NCI-H446 treated with DMSO at 0.1 percent for 48 hours (cell line): Measurements from ENCODE around the gene MAP2K3.

Experiments used
- DNase-seq: peaks from one replicate; lab custom pipeline; 2025; lab: John Stamatoyannopoulos, UW

Gene MAP2K3

DNA sequence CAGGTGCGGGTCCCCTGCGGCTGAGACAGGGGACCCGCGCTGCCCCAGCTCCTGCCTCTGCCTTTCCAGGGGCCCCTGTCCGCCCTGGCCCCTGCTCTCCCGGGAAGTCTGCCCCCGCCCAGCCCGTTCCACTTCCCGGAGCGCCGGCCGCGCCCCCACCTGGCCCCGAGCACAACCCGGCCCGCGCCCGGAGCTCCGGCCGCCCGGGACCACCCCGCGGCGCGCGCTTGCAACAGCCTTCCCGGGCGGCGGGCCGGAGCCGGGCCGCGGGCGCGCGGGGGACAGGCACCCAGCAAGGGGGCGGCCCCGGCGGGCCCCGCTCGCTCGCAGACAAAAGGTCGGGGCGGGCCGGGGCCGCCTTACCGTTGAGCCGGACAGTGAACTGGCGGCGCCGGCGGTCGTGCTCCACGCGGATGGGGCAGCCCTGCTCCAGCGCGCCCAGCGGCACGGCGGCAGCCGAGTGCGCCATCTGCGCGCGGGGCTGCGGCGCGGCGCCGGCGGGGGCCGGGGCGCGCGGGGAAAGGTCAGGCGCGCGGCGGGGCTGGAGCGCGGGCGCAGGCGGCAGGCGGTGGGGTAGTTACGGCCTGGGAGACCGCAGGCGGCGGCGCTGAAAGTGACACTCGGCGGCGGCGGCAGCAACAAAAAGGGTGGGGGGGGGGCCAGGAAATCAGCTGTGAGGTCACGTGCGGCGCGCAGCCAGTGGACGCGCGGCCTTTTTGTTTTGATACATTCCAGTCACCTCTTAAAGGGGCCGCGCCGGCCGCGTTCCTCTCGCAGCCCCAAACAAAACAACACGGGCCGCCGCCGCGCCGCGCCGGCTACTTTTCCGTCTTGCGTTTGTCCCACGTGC lies 31.5 kb upstream of the MAP2K3 start, which contains the start of gene NATD1:
NATD1 (minus strand) TSS at position 615 of the 850 bp plus-strand sequence; CDS start at position 469, 146 bp downstream.
- peak; percentile 48 for DNase-seq

DNA sequence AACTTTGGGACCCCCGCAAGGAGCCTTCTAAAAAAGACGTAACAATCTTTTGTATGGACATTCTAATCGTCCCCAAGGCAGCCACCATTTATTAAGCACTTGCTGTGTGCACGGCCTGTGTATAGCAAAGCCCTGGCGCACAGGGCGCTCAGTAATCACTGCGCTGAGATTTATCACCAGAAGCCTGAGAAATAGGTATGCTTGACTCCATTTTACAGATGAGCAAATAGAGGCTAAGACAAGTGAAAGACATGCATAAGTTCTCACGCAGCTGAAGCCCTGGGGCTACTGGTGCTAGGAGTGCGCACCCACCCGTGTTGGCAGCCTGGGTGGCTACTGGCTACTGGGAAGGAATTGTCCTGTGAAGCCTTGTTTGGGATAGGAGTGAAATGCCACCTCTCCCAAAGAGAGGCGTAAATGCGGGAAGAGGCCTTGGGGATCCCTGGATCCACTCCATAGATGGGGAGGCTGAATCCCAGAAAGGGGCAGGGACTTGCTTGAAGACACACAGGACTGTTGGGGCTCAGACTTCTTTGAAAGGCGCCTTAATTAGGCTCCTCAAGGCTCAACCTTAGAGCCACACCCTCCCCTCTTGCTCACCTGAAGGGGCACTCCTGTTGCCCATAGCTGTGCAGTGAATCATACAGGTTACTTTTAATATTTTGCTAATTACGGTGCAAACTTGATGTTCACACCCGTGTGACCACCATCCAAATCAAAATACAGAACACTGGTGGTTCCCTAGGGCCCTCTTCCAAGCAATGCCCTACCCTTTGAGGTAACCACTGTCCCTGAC lies 30.7 kb upstream of the MAP2K3 start:
- no peak for DNase-seq

DNA sequence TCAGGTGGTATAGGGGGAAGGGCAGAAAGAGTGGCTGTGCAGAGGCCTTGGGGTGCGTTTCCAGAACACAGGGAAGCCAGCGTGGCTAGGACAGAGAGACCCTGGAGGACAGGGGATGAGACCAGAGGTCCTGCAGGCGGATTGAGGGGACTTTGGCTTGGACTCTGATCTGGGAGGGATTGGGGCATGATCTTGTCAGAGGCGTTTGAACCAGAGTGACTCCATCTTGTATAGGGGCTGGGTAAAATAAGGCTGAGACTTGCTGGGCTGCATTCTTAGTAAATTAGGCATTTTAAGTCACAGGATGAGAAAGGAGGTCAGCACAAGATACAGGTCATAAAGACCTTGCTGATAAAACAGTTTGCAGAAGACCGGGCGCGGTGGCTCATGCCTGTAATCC lies 25.9 kb upstream of the MAP2K3 start:
- no peak for DNase-seq

DNA sequence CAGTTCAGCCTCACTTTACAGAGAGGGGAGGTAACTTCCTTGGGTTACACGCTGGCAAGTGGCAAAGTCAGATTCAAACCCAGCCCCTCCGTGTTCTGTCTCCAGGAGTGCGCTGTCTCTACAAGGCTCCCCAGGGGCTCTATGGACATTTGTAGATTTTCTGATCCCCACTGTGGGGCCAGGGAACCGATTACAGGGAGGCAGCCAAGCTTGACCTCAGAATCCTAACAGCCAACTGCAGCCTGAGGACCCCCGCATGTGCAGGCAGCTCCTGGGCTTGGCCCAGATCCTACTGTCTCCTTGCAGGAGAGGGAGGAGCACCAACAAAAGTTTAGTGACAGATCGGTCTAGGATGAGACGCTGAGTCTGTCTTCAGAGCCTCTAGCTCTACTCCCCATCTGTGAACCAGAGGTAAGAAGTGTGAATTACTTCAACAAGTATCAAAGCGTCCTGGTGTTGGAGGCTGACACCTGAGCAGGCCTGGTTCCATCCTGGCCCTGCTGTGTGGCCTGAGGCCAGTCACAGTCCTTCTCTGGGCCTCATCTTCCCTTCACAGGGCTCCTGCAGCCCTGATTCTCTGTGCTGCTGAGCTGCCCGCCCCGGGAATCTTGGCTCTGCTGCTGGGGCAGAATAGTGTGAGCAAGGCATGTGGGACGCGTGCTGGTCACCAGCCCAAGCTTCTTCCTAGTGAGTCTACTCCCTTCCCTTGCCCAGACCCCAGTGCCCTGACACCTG lies 22.1 kb upstream of the MAP2K3 start:
- no peak for DNase-seq

DNA sequence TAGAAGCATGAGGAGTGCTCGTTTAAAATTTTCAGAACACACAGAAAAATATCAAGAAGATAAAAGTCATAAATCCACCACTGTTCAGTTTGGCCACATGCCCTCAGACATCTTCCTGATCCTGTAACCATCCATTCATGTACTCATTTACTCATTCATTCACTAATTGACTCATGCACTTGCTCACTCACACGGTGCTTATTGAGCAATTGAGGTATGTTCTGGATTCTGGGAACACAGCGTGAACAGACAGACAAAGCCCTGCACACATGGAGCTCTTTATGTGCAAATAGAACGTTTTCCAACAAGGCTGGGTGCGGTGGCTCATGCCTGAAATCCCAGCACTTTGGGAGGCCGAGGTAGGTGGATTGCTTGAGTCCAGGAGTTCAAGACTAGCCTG lies 21.1 kb upstream of the MAP2K3 start:
- no peak for DNase-seq

DNA sequence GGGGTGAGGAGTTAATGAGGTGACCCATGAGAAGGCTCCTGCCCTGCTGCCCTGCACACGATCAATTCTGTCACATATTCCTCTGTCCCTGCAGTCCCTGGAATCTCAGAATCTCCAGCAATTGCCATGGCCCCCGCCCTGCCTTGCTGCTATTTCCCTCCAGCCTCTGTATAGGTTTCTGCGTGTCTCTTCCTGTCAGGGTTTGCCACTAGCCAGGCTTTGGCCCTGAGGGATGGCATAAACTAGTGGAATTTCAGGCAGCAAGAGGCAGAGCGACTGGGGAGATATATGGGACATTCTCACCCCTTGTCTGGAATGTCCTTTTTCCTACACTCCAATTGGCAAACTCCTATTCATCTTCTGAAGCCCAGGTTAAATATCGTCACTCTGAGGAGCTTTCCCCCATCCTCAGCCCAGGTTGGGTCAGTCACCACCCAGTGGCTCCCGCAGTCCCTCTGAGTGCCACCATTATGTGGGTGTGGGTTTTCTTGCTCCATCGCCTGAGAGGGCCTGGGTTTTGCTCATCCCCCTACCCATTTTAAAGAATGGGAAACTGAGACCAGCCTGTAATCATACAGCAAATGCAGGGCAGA lies 15.8 kb upstream of the MAP2K3 start:
- no peak for DNase-seq

DNA sequence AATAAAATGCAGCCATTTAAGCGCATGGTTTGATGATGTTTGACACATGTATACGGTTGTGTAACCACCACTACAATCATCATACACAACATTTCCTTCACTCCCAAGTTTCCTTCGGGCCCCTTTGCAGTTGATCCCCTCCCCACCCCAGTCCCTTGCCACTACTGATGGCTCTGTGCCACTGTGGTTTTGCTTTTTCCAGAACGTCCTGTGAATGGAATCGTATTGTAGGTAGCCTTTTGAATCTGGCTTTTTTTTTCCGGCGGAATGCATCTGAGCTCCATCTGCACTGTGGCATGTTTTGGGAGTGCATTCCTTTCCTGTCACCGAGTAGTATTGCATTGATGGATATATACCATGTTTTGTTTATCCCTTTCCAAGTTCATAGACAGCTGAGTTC lies 15.1 kb upstream of the MAP2K3 start:
- no peak for DNase-seq

DNA sequence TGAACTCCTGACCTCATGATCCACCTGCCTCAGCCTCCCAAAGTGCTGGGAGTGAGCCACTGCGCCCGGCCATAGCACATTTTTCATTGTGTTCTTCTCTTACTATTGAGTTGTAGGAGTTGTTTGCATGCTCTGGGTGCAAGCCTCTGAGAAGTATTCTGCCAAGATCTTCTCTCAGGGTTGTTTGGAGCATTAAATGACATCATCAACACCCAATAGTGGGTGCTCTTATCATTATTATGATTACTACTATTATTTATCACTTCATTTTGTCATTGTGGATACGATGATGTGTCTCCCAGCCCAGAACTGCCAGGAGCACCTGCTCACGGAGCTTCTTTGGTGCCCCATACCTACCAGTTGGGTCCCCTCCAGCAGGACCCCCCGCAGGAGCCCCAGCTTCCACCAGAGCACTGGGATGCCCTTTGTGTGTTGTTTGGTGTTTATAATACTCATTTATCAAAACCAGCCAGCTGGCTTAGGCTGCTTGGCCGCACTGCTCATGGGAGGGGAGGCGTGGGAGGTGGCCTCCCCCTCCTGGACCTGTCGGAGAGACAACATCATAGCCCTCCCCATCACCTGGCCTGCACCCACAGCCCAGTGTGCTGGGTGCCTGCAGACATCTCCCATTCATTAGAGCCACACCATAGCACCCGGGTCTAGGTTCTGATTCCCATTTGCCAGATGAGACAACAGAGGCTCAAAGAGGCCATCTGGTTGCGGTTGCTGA lies 12.9 kb upstream of the MAP2K3 start:
- DNase-seq, result no peak

DNA sequence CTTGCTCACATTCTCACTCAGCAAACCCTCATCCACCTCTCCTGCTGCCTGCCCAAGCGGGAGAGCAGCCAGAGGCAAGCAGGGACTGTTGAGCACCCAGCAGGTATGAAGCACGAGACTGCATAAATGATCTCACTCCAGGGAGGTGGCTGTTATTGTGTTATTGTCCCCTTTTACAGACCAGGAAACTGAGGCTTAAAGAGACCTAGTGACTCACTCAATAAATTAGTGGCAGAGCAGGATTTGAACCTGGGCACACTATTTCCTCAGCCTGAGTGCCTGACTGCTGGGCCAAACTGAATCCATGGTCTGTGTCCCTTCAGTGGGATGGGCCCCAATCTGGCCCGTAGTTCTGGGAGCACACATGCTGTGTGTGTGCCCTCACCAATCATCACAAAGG lies 12.3 kb upstream of the MAP2K3 start:
- no peak for DNase-seq

DNA sequence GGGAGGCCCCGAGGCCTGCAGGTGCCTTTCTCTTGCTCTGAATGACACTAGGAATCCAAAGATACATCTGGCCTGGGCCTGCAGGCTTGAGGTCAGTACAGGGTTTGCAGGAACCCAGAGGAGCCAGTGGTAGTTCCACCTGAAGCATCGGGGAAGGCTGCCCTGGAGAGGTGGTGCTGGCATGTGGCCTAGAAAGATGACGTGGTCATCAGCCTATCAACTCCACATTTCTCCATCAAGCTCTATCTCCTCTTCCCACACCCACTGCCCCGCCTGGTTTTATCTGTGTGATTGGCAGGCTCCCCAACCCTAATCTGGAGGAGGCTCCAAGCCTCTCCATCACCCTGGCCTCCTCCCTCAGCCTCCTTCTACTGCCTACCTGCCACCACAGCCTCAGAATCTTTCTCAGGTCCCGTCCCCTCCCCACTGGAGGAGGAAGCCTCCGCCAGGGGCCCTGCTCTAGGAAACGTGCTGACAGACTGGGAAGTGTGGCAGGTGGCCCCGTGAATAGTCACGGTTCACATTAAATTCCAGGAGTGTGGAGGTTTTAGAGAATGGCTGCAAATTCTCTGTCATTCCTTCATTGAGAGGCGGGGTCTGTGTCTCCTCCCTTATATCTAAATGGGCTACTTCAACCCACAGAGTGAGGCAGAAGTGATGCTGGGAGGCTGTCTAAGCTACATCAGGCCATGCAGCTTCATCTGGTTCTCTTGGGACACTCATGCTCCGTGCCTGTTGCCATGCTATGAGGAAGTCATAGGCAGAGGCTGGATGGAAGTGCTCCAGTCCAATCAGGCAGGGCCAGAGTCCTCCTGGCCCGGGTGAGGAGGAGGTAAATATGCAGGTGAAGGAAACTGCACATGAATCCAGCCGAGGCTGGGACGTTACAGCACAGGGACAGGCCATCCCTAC lies 11.4 kb upstream of the MAP2K3 start:
- DNase-seq, result no peak

DNA sequence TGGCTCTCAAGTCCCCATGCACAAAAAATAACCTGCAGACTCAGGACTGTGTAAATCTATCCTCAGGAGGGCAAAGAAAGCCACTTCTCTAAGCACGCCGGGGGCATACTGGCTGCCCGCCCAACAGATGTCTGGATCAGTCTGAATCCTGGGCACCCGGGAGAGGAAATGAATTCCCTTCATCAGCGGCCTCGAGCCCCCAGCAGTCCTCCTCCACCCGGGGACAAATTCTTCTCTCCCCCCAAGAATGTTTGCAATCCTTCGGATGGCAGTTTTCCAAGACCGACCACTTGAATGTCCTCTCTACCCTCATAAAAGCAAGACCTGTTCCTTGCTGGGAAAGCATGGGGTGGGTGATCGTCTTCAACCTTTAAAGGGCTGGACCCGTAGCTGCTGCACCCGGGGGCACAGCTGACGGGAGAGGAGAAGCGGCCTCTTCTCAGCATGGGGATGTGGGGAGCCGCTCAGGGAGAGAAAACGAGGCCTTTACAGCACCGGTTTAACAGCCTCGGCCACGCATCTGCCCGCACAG lies 9.4 kb upstream of the MAP2K3 start:
- no peak for DNase-seq

DNA sequence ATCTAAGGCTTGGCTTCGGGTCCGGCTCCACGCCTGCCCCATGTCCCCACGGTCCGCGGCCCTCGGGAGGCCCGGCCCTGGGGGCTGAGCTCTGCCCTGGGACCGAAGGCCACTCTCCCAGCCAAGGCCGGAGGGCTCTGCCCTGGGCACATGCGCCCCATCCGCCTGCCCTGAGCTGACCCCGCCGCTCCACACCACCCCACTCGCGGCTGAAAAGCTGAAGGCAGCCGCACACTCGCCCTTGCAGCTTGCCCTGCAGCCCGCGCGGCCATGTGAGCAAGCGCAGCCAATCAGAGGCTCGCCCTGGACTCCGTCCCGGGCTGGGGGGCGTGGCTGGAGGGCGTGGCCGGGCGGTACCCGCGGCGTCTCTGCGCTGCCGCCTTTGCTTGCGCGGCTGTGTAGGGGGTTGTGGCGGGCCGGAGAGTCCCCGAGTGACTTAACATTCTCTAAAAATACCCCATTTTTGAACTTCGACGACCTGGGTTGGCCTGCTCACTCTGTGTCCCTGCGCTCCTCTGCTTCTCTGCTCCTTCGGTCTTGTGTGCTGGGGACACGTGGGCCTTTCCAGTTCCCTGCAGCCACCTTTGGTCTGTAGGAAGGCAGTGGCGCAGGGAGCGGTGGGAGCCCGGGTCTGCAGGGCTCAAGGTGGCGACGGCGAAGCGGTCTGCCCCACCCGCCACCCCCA lies 8.8 kb upstream of the MAP2K3 start:
- peak; percentile 37 for DNase-seq

DNA sequence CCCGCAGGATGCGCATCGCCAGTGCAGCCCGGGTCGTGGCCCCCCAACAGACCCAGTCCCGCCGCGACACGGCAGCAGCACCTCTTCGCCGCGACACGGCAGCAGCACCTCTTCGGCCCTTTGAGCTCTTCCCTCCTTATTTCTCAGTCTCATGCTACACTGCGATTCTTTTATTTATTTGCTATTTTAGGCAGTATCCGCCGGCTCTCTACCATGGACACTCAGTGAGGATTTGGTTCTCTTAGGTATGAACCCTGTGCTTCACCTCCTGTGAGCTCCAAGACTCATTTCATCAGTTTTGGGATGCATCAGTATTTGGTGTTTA lies 8.3 kb upstream of the MAP2K3 start:
- no peak for DNase-seq

DNA sequence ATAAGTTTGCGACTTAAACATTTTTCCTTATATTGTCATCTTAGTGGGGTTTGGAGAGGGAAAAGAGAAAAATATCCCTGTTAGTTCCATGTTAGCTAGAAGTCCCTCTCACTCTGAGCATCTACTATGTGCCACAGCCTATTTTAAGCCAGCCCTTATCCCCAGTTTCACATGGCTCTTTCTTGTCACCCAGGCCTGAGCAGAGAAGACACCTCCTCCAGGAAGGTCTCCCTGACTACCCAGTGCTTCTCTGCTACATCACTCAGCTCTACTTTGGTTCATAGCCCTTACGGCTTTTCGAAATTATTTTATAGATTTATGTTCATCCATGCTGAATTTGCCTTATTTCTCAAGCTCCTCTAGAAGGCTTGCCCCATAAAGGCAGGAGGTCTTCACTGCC lies 7.2 kb upstream of the MAP2K3 start:
- DNase-seq, result no peak

DNA sequence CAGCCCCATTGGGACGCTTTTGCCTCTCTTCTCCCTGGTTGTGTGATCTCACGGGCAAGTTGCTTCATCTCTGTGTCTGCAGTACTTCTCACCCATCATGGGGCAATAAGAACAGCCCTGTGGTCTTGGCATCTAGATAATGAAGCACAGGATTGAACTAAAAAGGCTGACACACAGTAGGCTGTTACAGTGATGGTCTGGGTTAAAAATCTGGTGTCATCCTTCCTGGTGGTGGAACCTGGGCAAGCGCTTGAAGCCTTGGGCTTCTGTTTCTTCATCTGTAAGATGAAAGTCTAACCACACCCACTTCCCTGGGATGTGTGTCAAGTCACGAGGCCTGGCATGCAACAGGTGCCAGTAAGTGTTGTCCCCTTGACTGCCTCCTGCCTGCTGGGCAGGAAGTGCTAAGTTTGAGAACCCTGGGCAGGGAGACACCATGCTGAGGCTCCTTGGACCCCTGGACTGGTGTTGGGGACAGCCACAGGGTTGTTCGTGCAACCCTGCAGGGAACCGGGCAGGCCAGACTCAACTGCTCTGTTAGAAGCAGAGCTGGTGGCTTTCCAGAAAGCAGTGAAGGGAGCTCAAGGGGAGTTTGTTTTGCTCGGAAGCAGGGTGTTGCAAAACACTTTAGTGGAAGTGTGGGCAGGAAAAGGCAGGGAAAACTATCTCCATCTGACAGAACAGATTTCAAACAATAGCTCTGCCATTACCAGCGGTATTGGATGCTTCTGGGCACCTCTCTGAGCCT lies 5.9 kb upstream of the MAP2K3 start:
- no peak for DNase-seq

DNA sequence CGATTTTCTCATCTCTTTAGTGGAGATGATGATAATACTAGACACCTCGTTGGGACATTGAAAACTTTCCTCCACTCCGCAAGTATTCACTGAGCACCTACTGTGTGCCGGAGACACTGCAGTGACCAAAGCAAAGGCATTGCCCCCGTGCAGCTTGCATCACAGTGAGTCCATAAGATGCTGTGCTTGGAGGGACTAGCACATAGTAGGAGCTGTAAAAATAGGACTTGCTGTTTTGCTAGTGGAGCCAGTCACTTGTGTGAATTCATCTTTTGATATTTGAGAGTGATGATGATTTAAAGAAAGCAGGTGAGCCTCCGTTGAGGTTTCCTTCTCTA lies 5.3 kb upstream of the MAP2K3 start:
- DNase-seq, result no peak

DNA sequence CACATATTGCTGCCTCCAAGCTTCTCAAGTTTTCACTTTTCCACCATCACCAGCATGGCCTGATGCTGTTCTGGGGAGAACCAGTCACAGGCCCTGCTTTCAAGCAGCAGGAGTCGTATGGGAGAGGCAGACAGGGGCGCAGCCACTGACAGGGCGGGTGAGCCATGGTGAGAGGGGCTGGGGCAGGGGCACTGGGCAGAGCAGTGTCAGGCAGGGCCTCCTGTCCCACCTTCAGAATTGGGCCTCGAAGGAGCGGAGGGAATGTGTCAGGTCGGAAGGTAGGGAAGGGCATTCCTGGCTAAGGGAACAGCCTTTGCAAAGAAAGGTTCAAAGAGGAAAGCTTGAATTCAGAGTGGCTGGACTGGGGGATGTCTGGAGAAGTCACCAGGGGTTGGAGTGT lies 4.9 kb upstream of the MAP2K3 start:
- DNase-seq, result no peak

DNA sequence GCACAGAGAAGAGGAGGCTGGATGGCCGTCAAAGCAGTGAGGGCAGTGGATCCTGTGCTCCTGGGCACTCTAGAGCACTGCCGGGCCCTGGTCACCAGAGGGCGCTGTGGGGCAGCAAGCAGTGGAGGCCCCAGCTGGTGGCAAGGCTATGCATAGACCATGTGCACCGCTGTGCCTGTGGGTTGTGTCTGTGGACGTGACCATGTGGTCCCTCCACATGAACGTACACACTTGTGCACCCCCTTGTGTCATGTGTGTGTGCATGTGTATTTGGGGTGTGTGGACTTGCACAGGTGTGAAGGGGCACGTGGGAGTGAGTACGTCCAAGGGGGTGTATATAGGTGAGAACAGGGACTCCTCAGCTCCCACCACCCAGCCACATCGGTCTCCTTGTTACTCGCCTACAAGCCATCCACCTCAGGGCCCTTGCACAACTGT lies 4.4 kb upstream of the MAP2K3 start:
- peak; percentile 32 for DNase-seq

DNA sequence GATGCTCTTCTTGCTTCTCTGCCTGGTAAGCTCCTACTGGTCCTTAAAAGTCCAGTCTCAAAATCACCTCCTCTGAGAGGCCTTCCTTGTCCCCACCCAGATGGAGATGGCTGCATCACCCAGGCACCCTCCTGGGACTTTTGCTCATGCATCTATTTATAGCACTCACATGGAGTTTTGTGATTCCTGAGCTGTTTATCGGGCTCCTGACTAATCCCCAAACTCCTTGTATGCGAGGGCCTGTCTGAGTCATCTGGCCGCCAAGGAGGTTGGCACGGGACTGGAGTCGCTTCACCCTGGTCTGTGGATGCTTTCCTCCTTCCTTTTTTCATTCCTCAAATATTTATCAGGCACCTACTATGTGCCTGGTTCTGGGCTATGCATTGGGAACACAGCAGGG lies 2.3 kb upstream of the MAP2K3 start:
- peak; percentile 17 for DNase-seq
